Muscle layer of colon (tissue), 2 donors: ENCODE measurements around the gene KLHL24.
"Not testable (repeated sequence)": the region's sequence is repeated elsewhere in the genome, so short reads cannot be mapped to it uniquely, and the experiment has no call there.

Experiments
- H3K27ac ChIP-seq: one replicate; pipeline ENCODE4 v1.7.0; 2013; ENCODE audit warnings: low read depth, mild to moderate bottlenecking, low read length, moderate library complexity
- H3K27me3 ChIP-seq, 2 donors: one replicate each; pipeline ENCODE4 v1.7.0; 2013; ENCODE audit warnings: low read length in 2 of 2, mild to moderate bottlenecking in 2 of 2; ENCODE audit not compliant: insufficient read depth in 2 of 2, control insufficient read depth in 1 of 2
- H3K36me3 ChIP-seq: one replicate; pipeline ENCODE4 v1.7.0; 2013; ENCODE audit warnings: mild to moderate bottlenecking, low read length; ENCODE audit not compliant: insufficient read depth
- H3K4me1 ChIP-seq: one replicate; pipeline ENCODE4 v1.7.0; 2013; ENCODE audit warnings: mild to moderate bottlenecking, low read length; ENCODE audit not compliant: insufficient read depth
- H3K4me3 ChIP-seq, 2 donors: one replicate each; pipeline ENCODE4 v1.7.0; 2013; ENCODE audit warnings: low read length in 2 of 2, low read depth in 1 of 2, mild to moderate bottlenecking in 1 of 2, moderate library complexity in 1 of 2
- H3K9ac ChIP-seq: one replicate; pipeline ENCODE4 v1.7.0; 2013; ENCODE audit warnings: low read length
- H3K9me3 ChIP-seq: one replicate; pipeline ENCODE4 v1.7.0; 2013; ENCODE audit warnings: mild to moderate bottlenecking, low read length
- donor health status: abdominal sarcoma.
- donor health status: Adenocarcinoma of cecum.

The KLHL24 gene

DNA sequence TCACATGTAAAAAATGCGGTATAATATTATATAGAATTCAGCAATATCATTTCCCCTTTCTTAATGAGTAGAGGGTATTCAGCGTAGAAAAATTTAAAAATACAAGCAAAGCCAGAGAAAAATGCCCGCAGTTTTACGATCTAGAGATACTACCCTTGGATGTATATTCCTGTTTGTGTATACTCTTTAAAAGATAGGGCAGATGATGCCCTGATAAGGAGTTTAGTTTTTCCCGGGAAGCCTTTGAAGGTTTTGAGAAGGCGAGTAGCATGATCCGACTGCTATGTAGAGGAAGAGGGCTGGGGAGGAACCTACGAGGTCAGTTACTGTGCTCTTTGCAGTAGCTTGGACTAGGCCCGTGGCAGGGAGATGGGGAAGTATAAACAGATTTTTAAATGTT is 63.3 kb downstream of the KLHL24 start:
- Histone ChIP-seq H3K4me1 (peaks cover 11% of the 10 kb centered on the region), H3K9me3 (no peaks in the 10 kb centered on the region), H3K4me3 (peak overlapping the region; percentile 91 to 100), H3K36me3 (no peaks in the 10 kb centered on the region), H3K27me3 (no peaks in the 10 kb centered on the region), H3K27ac (peak overlapping the region; percentile 95), H3K9ac (peak overlapping the region; percentile 74)

DNA sequence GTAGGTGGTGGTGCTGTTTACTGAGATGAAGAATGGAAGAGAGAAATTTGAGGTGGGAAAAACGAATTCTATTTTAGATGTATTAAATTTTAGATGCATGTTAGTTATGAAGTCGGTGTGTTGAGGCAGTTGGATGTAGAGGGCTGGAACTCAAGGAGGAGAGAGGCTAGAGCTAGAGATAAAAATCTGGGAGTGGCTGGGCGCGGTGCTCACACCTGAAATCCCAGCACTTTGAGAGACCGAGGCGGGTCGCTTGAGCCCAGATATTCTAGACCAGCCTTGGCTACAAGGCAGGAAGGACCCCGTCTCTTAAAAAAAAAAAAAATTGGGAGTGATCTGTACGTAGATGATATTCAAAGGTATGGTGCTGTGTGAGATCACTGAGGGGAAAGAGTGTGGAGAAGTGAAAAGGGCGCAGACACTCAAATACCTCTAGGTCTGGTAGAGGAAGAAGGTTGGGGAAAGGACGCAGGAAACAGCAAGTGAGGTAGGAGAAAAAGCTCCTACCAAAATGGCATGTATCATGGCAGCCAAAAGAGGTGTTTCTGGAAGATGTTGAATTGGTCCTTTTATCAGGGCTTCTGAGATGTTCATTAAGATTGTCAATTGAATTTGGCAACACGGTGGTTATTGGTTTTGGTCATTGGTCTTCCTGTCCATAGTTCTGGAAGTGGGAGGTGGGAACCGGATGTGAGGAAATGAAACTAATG is 64.0 kb downstream of the KLHL24 start:
- H3K27ac ChIP-seq, result peak overlapping the region; percentile 95
- H3K9me3 ChIP-seq, result no peaks in the 10 kb centered on the region
- peaks cover 11% of the 10 kb centered on the region for H3K4me1 ChIP-seq
- H3K4me3 ChIP-seq, result peak overlapping the region; percentile 91 to 100
- H3K27me3 ChIP-seq, result no peaks in the 10 kb centered on the region
- no peaks in the 10 kb centered on the region for H3K36me3 ChIP-seq
- peak overlapping the region; percentile 74 for H3K9ac ChIP-seq

DNA sequence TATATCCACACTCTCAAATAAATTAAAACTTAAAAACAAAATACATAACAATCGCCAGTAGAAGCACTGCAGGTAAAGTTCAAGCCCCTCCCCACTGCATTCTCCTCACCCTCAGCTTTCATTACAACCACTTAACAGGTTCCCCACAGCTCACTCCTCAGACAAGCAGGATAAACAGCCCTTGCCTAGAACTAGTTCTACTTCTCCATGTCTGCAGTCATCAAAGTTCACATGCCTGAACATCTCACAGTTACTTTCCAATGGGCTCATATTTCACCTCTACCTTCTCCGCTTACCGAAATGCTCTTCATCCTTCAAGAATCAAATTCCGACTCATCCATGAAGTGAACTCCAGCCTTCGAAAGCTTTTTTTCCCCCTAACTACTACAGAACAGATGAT is 66.3 kb downstream of the KLHL24 start:
- no peak overlapping the region for H3K4me3 ChIP-seq
- H3K9me3 ChIP-seq, result no peaks in the 10 kb centered on the region
- H3K4me1 ChIP-seq, result peaks cover 11% of the 10 kb centered on the region
- no peaks in the 10 kb centered on the region for H3K36me3 ChIP-seq
- H3K27ac ChIP-seq, result no peak overlapping the region
- no peaks in the 10 kb centered on the region for H3K27me3 ChIP-seq
- H3K9ac ChIP-seq, result no peak overlapping the region

DNA sequence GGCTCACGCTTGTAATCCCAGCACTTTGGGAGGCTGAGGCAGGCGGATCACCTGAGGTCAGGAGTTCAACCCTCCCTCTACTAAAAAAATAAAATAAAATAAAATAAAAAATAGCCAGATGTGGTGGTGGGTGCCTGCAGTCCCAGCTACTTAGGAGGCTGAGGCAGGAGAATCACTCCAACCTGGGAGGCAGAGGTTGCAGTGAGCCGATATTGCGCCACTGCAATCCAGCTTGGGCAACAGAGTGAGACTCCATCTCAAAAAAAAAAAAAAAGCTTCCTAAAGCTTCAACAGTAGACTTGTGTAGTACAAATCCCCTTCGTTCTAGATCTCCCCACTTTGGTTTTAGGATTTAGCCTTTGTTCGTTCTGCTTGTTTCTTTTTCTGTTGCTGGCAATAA is 68.5 kb downstream of the KLHL24 start:
- H3K9me3 ChIP-seq, H3K9ac ChIP-seq, H3K27ac ChIP-seq, H3K4me1 ChIP-seq, H3K4me3 ChIP-seq, H3K36me3 ChIP-seq, H3K27me3 ChIP-seq: not testable (repeated sequence)

DNA sequence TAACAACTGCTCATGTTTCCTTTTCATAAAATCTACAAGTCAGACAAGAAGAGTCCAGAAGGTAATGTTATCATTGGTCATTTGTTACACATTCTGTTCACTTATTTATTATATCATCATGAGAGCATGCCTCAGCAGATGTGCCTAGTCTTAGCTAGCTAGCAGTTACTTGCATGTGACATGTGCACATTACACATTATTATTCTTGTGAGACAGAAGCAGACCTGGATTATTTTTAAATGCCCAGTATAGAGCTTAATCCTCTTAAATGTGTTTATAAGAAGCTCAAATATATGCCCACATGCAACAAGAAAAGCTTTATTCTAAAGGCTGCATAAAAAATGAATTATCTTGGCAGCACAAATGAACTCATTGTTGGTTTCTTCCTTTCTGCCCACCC is 74.8 kb downstream of the KLHL24 start:
- H3K36me3 ChIP-seq, result peaks cover 3% of the 10 kb centered on the region
- H3K27me3 ChIP-seq, result no peaks in the 10 kb centered on the region
- no peak overlapping the region for H3K27ac ChIP-seq
- no peak overlapping the region for H3K4me3 ChIP-seq
- H3K9me3 ChIP-seq, result no peaks in the 10 kb centered on the region
- H3K4me1 ChIP-seq, result no peaks in the 10 kb centered on the region
- H3K9ac ChIP-seq, result no peak overlapping the region

DNA sequence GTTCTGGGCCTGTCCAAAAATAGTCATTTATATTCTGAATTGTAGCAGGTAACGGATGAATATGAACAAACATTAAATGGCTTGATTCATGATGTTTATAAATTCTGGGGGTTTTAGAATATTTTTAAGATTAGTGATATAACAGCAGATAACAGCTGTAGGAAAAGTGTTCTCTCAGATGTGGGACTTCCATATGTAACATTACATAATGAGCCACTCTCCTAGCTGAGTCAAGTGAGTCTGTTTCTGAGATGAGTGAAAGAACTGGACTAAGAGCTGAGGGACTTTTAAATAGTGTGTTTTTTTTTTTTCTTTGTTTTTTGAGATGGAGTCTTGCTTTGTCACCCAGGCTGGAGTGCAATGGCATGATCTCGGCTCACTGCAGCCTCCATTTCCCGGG is 76.1 kb downstream of the KLHL24 start:
- no peak overlapping the region for H3K9ac ChIP-seq
- no peaks in the 10 kb centered on the region for H3K9me3 ChIP-seq
- no peaks in the 10 kb centered on the region for H3K4me1 ChIP-seq
- peaks cover 3% of the 10 kb centered on the region for H3K36me3 ChIP-seq
- no peak overlapping the region for H3K27ac ChIP-seq
- no peaks in the 10 kb centered on the region for H3K27me3 ChIP-seq
- no peak overlapping the region for H3K4me3 ChIP-seq

DNA sequence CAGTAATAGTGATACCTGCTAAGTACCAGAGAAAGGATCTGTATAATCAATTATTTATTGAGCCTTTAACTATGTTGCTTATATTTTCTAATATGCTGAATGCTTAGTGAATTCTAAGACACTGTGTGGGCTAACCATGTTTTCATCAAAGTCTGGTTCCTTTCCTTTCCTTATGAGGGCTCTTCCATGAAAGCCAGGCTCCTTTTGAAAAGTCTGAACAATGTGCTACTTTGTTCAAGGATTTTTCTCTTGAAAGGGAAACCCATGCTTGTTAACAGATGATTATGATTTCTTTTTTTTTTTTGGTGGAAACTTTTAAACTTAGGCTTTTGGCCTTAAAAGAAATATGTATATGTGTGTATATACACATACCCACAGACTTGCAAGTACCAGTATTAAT is 79.2 kb downstream of the KLHL24 start:
- H3K36me3 ChIP-seq, result peaks cover 15% of the 10 kb centered on the region
- no peak overlapping the region for H3K9ac ChIP-seq
- H3K4me3 ChIP-seq, result no peak overlapping the region
- no peaks in the 10 kb centered on the region for H3K9me3 ChIP-seq
- no peaks in the 10 kb centered on the region for H3K27me3 ChIP-seq
- no peak overlapping the region for H3K27ac ChIP-seq
- H3K4me1 ChIP-seq, result no peaks in the 10 kb centered on the region

DNA sequence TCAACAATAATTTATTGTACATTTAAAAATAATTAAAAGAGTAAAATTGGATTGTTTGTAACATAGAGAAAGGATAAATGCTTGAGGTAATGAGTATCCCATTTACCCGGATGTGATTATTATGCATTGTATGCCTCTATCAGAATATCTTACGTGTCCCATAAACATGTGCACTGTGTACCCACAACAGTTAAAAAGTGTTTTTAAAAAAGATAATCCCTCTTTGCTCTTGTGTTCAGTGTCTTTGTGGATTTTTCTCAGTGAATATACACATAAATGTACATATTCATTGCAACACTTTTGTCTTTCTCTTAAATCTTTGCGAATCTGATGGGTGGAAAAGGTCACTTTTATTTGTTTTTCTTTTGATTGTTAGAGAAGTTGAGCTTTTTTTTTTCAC is 82.6 kb downstream of the KLHL24 start:
- Histone ChIP-seq H3K9ac (no peak overlapping the region), H3K27ac (no peak overlapping the region), H3K9me3 (no peaks in the 10 kb centered on the region), H3K27me3 (no peaks in the 10 kb centered on the region), H3K36me3 (peaks cover 26% of the 10 kb centered on the region), H3K4me3 (no peak overlapping the region), H3K4me1 (no peaks in the 10 kb centered on the region)

DNA sequence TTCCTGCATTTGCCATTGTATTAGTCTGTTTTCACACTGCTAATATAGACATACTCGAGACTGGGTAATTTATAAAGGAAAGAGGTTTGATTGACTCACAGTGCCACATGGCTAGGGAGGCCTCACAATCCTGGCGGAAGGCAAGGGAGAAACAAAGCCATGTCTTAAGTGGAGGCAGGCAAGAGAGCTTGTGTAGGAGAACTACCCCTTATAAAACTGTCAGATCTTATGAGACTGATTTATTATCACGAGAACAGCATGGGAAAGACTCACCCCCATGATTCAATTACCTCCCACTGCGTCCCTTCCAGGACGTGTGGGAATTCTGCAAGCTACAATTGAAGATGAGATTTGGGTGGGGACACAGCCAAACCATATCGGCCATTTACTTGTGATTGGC is 90.0 kb downstream of the KLHL24 start:
- Histone ChIP-seq H3K27me3 (no peaks in the 10 kb centered on the region), H3K36me3 (peaks cover 37% of the 10 kb centered on the region)

DNA sequence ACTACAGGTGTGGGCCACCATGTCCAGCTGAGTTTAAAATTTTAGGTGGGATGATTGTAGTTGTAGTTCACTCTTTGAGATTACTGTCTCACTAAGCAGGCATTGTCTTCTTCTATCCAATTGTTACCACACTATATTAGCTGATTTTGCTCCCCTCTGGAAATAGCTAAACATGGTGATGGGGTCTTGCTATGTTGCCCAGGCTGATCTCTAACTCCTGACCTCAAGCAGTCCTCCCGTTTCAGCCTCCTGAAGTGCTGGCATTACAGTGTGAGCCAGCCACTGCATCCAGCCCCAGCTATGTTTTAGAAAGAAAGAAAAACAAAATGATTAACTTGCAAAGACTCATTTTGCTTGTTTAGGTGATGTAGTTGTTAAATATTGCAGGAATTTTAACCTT is 92.8 kb downstream of the KLHL24 start:
- Histone ChIP-seq H3K27ac (no peak overlapping the region), H3K9ac (no peak overlapping the region), H3K4me1 (no peaks in the 10 kb centered on the region), H3K4me3 (no peak overlapping the region), H3K9me3 (no peaks in the 10 kb centered on the region), H3K36me3 (peaks cover 27% of the 10 kb centered on the region), H3K27me3 (no peaks in the 10 kb centered on the region)

More for the DNA sequence above, 90.0 kb downstream of the KLHL24 start:
- H3K9me3 ChIP-seq, result no peaks in the 10 kb centered on the region
- no peak overlapping the region for H3K27ac ChIP-seq
- no peak overlapping the region for H3K4me3 ChIP-seq
- H3K4me1 ChIP-seq, result no peaks in the 10 kb centered on the region
- no peak overlapping the region for H3K9ac ChIP-seq

DNA sequence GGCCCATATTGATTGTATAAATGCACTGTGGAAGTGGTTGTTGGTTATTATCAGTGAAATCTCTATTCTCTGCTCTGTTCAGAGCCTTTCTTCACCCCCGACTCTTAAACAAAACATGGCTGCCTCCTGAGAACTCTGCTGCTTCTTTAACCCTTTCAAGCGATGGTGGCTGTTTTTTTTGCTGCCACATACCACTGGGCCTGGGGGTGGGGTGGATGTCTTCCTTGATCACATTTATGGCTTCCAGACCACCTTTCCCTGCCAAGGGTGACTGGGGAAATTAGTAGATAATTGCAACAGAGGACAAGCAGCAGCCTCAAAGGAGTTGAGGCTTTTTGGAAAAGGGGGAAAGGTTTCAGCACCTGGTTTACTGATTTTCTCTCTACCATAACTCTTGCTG is 94.9 kb downstream of the KLHL24 start:
- peaks cover 34% of the 10 kb centered on the region for H3K36me3 ChIP-seq
- H3K4me3 ChIP-seq, result no peak overlapping the region
- no peak overlapping the region for H3K27ac ChIP-seq
- no peaks in the 10 kb centered on the region for H3K27me3 ChIP-seq
- H3K9ac ChIP-seq, result no peak overlapping the region
- no peaks in the 10 kb centered on the region for H3K4me1 ChIP-seq
- no peaks in the 10 kb centered on the region for H3K9me3 ChIP-seq

DNA sequence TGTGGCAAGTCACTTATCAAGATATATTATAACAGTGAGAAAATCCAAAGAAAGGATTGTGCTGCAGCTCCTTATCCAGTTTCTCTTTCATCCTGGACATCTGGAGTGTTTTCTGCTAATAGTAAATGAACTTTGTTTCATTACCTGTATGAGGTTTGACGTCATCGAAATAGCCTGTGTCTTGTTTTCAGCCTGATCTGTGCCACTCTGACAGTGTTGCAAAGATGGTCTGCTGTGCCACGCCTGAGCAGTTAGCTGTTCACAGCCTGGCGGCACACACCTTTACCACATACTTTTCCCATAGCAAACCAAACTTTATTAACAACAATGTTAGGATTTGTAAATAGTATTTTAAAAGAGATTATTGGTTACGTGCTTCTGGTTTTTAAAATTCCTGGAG is 96.2 kb downstream of the KLHL24 start:
- Histone ChIP-seq H3K9me3 (no peaks in the 10 kb centered on the region), H3K27ac (no peak overlapping the region), H3K4me3 (no peak overlapping the region), H3K36me3 (peaks cover 39% of the 10 kb centered on the region), H3K27me3 (no peaks in the 10 kb centered on the region), H3K4me1 (no peaks in the 10 kb centered on the region), H3K9ac (no peak overlapping the region)
